C4-2B (cell line): ENCODE results near the gene CYTIP.

Experiments
- CTCF ChIP-seq: fragments of 450-650 bp; conservative IDR thresholded peaks from 2 replicates; pipeline ENCODE4 v1.5.1; 2017; ENCODE audit warnings: mild to moderate bottlenecking
- ZFX ChIP-seq: fragments of 450-650 bp; IDR thresholded peaks from 2 replicates; pipeline ENCODE4 v1.6.1; 2017

DNA sequence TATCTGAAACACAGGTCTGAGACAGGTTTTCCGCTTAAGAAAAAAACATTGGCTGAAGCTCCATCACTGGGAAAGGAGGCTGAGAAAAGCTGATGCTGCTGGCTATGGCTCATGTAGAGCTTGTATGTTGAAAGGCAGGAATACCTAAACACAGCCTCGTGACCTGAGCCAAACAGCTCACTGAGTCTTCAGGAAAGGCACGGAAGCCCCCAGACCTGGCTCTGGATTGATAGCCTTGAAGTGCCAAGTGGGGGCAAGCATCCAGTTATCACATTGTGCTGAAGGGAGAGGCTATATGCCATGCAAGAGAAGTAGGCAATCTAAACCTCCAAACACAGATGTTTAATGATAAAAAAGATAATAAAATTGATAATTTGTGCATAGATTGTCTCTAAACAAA lies 21.9 kb downstream of the CYTIP start:
- no peak for TF ChIP-seq CTCF
- TF ChIP-seq ZFX: no peak
